Dermis blood vessel endothelial cell (primary cell): ENCODE results near the gene NCBP3. TPM values are rescaled to one million over a fixed set of nuclear protein-coding genes. Genes with fewer than 3 reads are reported as not detected.
"Not testable (repeated sequence)": the region's sequence is repeated elsewhere in the genome, so short reads cannot be mapped to it uniquely, and the experiment has no call there.

Experiments
- DNase-seq: peaks from one replicate; pipeline ENCODE4 v3.0.0; 2010
- total RNA-seq: library from RNA; depleted of rRNA; stranded (reverse); fragments of >200 nt; gene quantifications from 2 replicates; pipeline ENCODE4 v1.2.3, GENCODE V29; 2014

NCBP3 gene
- total RNA-seq, 1 donor from 2014 or later: 20.9 TPM

DNA sequence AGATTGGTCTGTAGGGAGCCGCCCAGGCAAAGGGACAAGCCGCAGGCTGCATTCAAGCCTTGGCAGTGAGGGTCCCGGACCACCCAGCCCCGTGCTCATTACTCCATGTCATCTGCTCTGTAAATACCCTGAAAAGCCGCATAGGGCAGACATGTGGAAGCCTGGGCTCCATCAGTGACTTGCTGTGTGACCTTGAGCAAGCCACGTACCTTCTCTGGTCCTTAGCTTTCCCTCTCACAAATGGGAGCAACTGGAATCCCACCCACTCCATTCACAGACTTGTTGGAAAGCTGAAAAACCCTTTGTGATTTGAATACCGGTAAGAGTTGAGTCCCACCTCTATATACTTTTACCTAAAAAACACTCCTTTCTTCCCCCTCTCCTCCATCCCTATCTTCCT, 34.9 kb upstream of the NCBP3 start:
- no peak for DNase-seq

DNA sequence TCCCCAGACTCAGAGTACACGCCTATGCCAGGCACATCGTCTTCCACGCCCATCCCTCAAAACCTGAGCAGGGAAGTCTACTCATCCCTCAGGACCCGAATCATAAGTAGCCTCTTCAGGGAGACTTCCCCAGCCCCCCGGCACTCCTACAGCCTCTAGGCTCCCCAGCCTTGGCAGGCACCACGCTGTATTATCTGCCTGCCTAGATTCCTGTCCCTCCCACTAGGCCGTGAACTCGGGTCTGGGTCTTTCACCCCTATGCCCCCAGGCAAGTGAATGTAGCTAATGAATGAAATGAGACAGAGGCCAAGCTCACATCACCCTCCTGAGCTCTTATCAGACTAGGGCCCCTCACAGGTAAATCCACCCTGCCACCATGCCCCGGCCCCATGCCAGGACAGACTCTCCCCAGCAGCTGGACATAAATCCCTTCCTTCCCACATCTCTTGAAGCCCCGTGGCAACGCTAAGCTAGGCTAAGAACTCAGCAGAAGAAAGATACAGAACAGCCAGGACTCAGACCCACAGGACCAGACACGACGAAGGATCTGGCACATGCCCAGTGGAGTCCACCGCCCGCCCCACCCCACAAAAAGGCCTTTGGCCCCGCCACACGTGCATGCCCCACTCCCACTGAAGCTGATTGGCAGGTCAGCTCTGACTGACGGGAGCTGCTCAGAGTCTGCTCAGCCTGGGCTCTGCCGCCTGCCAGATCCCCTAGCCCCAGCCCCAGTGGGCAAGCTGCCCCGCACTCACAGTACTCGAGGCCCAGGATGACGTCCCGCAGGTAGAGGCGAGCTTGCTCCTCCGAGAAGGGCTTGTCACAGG, 33.8 kb upstream of the NCBP3 start:
- DNase-seq: no peak

DNA sequence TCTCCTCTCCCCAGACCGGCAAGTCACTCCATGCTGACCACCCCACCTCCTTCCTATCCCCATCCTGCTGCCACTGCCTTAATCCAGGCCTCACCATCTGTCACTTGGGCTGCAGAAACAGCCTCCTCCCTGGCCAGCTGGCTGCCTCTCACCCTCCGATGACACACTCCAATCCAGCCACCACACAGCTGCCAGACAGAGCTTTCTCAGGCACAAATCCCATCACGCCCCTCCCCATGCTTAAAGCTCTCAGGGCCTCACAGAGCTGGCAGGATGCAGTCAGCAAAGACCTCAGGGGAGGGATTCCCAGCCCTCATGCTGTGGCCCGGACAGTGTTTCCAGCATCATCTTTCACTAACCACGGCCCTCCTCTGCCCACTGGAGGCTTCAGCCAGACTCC, 33.1 kb upstream of the NCBP3 start:
- no peak for DNase-seq

DNA sequence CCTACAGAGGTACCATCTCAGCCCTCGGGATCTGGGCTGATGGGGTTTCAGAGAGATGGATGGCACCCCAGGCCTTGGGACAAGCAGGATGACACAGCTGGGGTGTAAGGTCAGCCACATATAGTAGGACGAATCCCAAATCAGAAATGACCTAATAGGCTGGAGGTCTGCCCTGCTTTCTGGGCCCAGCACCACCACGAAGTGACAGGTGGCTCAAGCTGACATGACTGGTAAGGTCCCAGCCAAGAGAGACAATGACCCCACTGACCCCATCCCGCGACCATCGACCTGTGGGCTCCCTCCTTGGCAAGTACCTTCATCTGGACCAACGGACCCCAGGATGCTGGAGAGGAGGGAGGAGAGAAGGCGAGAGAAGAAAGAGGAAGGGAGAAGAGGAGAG, 31.2 kb upstream of the NCBP3 start:
- DNase-seq: no peak

DNA sequence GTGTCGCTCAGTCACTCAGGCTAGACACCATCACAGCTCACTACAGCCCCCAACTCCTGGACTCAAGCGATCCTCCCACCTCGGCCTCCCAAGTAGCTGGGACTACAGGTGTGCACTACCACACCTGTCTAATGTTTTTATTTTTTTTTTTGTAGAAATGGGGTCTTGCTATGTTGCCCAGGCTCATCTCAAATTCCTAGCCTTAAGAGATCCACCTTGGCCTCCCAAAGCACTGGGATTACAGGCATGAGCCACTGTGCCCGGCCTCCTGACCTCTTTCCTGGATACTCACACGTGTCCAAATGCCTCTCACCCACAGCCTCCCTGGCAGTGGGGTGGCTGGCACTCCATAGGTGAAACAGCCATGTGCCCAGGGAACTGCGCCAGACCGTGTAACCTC, 29.3 kb upstream of the NCBP3 start:
- DNase-seq: no peak

DNA sequence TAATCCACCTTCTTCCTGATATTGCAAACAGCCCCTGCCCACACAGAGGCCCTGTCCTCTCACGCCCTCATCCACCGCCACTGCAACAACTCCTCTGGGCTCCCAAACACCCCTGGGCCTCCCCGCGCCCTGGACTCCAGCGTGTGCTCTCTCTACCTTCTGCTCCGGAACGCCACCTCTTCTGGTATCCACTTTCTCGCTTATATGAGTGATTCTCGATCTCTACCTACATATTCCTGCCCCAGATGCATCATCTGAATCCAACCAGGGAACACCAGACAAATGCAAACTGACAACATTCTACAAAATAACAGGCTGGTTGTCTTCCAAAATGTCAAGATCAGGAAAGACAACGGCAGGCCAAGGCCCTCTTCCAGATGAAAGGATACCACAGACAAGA, 27.8 kb upstream of the NCBP3 start:
- DNase-seq: no peak

DNA sequence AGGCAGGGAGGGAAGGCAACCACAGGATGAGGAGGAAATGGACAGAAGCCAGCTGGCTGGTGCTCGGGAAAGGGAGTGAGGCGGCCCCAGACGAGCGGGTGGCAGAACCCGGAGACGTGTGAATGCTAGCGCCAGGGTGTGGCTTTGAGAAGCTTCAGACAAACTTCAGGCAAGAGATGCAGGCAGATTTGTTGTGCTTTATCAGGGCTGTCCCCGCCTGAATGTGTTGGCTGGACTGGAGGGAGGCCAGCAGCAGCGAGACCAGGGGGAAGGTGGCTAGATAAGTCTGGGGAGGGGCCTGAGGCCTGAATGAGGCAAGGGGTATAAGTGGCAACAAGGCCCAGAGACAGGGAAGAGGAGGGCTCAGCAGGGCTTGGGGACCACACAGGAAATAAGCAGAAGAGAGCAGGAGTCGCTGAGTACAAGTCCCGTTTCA, 24.8 kb upstream of the NCBP3 start:
- peak; percentile 47 for DNase-seq

DNA sequence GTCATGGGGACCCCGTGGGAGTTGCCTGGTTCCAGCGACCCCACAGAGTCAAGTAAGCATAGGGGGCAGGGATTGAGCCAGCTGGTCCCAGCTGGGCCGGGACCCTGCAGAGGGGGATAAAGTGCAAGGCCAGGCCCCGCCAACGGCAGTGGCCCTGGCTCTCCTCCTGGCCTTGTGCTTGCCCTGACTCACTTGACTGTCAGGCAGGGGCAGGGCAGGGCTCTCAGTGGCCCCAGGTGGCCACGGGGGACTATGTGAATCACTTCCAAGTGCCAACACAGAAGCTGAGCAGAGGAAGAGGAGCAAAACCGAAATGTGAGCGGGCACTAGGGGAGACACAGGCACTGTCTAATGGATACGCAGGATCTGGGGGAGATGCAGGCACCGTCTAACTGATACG, 21.6 kb upstream of the NCBP3 start:
- no peak for DNase-seq

DNA sequence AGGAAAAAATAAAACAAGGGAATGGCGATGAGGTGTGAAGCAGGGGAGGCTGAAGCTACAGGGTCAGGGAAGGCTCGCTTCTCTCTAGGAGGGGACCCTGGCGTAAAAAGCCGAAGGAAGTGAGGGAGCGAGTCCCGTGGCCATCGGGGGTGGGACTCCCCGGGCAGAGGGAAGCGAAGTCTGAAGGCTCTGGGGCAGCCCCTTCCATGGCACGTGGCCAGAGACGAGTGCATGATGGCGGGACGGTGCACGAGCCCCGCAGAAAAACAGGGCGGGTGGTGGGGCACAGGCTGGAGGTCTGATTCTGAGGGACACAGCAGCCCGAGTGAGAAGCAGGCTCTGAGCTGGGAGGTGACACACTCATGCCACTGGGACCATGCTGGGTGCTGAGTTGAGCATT, 21.1 kb upstream of the NCBP3 start:
- no peak for DNase-seq

DNA sequence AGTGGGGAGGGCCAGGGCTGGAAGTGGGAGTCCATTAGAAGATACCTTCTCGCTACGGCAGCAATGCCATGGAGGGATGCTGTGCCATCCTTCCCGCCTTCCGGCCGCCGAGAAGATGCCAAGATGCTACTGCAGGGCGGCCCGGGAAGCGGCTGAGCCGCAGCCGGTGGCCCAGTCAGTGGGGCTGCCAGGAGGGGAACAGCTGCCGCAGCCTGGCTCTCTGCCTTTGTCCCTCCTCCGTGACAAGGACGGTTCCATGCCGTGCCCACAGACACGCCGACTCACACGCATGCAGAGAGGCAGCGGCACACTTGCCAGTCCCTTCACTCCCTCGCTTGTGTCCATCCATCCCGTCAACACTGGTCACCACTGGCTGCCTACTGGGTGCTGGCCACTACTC, 20.2 kb upstream of the NCBP3 start:
- no peak for DNase-seq

DNA sequence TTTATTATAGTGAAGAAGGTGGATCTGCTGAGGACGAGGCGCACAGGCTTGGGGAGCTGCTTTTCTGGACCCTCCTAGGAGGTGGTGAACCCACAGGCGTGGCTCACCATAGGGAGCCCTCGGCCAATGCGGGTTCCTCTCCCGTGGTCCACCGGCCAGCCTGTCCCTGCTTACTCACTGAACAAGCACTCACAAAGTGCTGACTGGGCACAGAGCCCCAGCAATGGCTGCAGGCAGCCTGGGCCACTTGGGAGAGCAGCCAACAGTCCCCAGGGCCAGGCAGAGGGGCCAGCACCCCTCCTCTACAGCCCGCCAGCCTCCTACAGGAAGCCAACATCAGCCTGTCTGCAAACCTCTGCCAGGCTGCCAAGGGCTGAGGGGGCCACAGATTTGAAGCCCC, 19.1 kb upstream of the NCBP3 start:
- no peak for DNase-seq

DNA sequence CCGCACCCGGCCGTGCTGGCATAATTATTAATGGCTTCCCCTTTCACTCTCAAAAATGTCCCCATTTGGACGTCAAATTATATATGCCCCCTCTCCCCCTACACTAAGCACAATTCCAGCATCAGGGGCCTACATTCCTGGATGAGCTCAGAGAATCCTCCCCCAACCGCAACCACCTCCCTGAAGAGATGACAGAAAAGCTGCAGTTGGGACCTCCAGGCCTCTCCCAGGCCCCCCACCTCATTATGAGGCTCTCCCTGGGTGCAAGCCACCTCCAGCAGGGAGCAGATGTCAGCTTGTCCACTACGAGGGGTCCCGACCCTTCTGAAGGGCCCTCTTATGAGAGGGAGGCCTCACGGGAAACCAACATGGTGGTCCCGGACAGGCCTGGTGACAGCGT, 18.5 kb upstream of the NCBP3 start:
- DNase-seq: no peak

DNA sequence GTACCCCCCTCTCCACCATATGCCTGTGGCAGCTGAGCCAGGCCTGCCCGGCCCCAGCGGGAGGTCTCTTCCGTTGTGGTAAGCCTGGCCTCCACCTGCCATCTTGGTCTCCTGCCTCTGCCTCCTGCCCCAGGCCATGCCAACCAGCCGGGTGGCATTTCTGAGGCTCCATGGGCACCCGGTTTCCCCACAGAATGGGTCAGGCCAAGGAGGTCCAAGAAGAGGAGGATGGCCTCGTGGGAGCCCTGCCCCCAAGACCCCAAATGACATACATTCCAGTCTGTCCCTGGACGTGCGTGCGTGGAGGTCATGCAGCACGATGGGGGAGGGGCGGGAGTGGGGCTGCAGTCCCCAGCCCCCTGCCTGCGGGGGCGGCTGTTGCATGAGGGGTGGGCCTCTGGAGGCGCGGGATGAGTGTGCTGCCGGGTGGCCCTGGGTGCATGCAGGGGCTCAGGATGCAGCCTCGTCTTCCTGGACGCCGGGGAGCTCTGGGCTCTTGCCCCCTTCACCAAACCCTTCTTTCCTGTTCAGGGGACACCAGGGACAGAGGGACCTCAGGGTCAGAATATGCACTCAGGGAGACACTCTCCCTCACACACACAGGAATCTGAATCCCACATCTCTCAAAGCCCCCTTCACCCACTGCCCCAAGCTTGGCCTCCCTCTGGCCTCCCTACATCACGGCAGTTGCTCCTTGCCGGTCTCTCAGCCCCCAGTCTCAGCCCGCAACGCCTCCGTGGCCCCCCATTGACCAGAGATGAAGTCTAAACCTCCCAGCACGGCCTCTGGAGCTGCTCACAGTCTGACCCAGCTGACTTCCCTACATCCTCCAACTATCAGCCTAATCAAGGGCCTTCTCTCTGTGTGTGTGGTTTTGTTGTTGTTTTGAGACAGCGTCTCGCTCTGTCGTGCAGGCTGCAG, 16.0 kb upstream of the NCBP3 start:
- DNase-seq: no peak

DNA sequence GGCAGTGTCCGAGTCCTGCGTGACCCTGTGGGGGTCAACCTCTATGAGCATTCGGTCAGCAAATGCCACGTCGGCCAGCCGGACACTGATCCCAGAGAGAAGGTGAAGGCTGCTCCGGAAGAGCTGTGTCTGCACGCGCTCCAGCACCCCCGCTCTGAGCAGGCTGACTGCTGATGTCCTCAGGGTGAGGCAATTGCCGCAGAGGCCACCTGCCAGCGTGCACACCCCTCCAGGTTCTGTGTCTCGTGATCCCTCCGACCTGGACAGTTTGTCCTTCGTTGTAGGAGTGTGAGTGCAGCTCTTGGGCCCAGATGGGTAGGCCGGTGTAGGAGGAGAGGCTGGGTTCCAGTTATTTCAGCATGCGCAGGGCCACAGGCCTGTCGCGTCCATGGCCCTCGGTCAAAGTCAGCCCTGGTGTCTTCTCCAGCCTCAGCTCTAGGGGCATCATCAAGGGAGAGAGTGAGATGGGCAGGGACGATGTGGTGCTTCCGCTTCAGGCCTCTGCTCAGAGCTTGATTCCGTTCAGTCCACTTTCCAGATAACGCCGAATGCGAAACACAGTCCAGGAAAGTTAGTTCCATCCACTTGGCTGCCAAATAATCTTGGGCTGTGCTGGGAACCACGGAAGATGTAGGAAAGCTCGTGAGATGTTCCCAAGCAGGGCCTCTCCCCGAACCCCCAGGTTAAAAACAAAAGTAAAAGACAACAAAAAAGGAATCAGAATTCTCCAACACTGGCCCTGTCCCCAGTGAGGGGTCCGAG, 15.1 kb upstream of the NCBP3 start:
- no peak for DNase-seq

DNA sequence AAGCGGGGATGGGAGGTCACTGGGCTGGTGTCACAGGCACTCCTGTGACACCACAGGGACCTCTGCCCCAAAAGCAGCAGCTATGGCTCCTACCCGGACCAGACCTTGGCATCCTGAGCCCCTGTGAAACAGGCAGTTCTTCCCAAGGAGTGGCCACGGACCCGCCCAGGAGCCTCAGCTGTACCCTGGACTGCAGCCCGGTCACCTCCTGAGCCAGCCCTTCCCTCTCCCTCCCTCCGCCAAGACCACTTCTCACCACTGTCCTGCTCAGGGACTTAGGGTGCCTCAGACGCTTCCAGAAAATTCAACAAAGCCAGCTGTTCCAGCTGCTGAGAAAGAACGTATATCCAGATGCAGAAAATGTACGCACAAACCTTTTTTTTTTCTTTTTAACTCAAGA, 13.9 kb upstream of the NCBP3 start:
- no peak for DNase-seq

DNA sequence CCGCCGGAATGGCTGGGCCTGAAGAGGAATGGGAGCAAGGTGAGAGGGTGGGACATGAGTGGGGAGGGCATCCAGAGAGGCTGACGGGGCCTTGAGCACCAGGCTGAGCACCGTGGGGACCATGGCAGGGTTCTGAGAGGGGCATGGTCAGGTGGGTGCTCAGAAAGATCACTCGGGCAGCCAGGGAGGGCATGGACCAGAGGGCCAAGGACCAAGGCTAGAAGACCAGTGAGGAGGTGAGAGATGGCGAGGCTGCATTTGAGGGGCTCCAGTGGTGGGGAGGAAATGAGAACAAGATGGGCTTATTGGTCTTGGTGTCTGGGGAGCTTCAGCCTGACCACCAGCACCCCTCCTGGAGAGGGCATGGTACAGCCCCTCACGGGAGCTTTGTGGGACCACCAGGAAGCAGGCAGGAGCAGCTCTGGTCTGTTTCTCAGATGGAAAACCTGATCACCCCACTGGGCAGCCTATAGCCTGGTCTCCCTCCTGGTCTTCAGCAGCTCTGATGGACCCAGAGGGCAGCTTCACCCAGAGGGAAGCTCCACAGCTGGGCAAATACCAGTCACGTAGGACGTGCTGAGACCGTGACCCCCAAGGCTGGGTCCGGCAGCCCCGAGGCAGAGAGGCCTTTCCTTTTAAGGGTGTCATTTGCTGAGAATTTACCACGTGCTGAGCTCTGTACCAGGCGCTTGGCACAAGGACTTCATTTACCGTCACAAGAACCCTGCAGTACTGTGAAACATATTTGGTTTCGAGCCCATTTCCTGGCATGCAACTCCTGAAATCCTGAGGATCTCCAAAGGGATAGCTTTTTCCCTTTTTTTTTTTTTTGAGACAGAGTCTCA, 11.4 kb upstream of the NCBP3 start:
- no peak for DNase-seq

DNA sequence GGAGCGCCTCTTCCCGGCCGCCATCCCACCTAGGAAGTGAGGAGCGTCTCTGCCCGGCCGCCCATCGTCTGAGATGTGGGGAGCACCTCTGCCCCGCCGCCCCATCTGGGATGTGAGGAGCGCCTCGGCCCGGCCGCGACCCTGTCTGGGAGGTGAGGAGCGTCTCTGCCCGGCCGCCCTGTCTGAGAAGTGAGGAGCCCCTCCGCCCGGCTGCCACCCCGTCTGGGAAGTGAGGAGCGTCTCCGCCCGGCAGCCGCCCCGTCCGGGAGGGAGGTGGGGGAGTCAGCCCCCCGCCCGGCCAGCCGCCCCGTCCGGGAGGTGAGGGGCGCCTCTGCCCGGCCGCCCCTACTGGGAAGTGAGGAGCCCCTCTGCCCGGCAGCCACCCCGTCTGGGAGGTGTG, 8.2 kb upstream of the NCBP3 start:
- not testable (repeated sequence) for DNase-seq

DNA sequence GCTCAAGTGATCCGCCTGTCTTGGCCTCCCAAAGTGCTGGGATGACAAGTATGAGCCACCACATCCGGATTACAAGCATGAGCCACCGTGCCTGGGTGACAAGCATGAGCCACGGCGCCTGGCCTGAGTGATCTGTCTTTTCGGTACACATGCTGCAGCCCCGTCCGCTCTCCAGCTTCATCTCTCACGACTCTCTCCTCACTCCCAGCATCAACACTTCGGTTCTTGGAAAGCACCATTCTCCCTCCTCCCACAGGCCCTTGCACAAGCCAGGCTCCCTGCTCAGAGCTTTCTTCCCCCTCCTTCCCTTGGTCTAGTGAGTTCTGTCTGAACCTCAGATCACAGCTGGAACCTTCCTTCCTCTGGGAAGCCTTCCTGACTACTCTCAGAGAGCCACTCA, 6.5 kb upstream of the NCBP3 start:
- no peak for DNase-seq

DNA sequence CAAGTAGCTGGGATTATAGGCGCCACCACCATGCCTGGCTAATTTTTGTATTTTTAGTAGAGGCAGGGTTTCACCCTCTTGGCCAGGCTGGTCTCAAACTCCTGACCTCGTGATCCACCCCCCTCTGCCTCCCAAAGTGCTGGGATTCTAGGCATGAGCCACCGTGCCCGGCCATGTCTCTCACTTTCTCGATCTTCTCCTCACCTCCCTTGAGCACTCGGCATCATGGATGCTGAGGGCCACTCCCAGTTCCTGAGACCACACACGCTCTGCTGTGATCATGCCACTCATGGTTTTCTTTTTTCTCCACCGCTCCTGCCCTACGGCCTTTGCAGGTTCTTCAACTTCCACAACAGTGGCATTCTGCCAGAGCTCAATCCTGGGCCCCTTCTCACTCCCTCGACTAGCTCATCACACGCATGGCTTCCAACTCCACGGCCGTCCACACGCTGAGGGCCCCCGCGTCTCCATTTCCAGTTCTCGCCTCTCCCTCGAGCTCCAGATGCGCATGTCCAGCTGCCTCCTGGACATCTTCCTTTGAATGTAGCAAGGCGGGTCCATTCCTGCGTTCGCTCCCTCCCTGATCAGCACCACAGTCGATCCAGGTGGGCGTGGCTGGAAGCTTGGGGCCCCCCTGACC, 5.5 kb upstream of the NCBP3 start:
- DNase-seq: no peak

DNA sequence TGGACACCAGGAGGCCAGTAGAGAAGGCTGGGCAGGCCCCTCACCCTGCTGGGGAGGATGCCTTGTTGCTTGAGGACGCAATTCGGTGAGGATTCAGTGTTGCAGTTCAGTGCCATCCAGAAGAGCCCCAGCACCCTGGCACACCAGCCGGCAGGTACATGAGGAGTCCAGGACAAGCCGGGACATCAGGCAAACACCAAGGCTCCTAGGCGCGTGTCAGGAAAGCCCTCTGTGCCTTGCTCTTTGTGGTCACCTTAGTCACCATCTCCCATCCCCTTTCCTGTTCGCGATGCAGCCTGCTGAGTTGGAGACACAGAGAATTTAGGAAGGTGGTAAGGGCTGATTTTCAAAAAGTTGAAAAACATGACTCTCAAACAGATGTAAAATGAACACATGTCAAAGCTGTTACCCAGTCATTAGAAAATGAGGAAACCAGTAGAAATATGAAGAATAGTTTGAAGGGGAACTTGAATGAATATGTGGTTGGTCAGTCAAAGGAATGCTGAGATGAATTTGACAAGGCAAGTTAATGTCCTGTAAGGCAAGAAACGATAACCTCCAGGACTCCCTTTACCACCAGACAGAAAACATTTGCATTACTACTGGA, 2.3 kb upstream of the NCBP3 start:
- DNase-seq: no peak

DNA sequence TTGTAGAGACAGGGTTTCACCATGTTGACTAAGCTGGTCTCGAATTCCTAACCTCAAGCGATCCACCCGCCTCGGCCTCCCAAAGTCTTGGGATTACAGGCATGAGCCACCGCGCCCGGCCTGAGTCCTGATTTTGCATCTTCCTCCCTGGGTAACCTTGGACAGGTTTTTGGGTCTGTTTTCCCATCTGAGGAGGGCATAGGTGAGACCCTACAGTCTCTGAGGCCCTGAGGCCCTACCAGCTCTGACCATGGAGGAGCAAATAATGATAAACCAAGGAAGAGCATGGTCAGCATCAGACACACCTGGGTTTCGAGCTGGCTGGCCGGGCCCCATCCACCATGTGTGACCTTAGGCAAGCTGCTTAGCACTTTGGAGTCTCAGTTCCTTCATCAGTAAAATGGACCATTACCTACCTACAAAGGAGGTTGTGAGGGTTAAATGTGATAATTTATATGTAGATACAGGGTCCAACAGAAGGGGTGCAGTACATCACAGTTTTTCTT, 1.2 kb upstream of the NCBP3 start:
- DNase-seq: no peak
